ENCODE results near the gene NINL. TPM values are rescaled to one million over a fixed set of nuclear protein-coding genes. Genes with fewer than 3 reads are reported as not detected.

Gene NINL
- total RNA-seq, 1 donor from 2014 or later = 47.0 TPM

GRCh38 chr20:25491446-25492038 is 93.8 kb downstream of the NINL start:
- Mint-ChIP-seq H3K27ac (no peak overlapping the region), H3K36me3 (peaks cover 4% of the 10 kb centered on the region), H3K4me1 (ENCODE audit: unreplicated experiment) (peaks cover under 1% of the 10 kb centered on the region), H3K9me3 (no peaks in the 10 kb centered on the region), H3K27me3 (no peaks in the 10 kb centered on the region), H3K4me3 (no peak overlapping the region)
- DNase-seq (ENCODE audit: extremely low spot score, unreplicated experiment) = no peak
- no peak for TF ChIP-seq CTCF (conservative IDR thresholded peaks at IDR 0.05)

- Mint-ChIP-seq H3K4me1 (ENCODE audit: unreplicated experiment) (peaks cover 5% of the 10 kb centered on the region), H3K36me3 (peaks cover 3% of the 10 kb centered on the region), H3K9me3 (no peaks in the 10 kb centered on the region), H3K4me3 (no peak overlapping the region), H3K27ac (no peak overlapping the region), H3K27me3 (no peaks in the 10 kb centered on the region)
- no peak for TF ChIP-seq CTCF (conservative IDR thresholded peaks at IDR 0.05)
- DNase-seq (ENCODE audit: extremely low spot score, unreplicated experiment) = no peak
Measured at GRCh38 chr20:25490656-25491445, 94.5 kb downstream of the NINL start.

- Mint-ChIP-seq H3K27me3 (no peaks in the 10 kb centered on the region), H3K36me3 (peaks cover 3% of the 10 kb centered on the region), H3K4me3 (no peak overlapping the region), H3K27ac (no peak overlapping the region), H3K4me1 (ENCODE audit: unreplicated experiment) (peaks cover 5% of the 10 kb centered on the region), H3K9me3 (no peaks in the 10 kb centered on the region)
- TF ChIP-seq CTCF (conservative IDR thresholded peaks at IDR 0.05) = no peak
- DNase-seq (ENCODE audit: extremely low spot score, unreplicated experiment) = no peak
Measured at GRCh38 chr20:25489221-25489871, 96.0 kb downstream of the NINL start.

GRCh38 chr20:25487975-25488374 is 97.4 kb downstream of the NINL start:
- Mint-ChIP-seq H3K9me3 (no peaks in the 10 kb centered on the region), H3K27ac (no peak overlapping the region)
- TF ChIP-seq CTCF (conservative IDR thresholded peaks at IDR 0.05) = no peak

GRCh38 chr20:25487306-25487705 is 98.0 kb downstream of the NINL start:
- H3K9me3 Mint-ChIP-seq = no peaks in the 10 kb centered on the region

More at GRCh38 chr20:25487975-25488374, 97.4 kb downstream of the NINL start:
- H3K27me3 Mint-ChIP-seq = no peaks in the 10 kb centered on the region
- H3K36me3 Mint-ChIP-seq = peaks cover 3% of the 10 kb centered on the region
- no peak overlapping the region for H3K4me3 Mint-ChIP-seq
- H3K4me1 Mint-ChIP-seq (ENCODE audit: unreplicated experiment) = peaks cover 5% of the 10 kb centered on the region
- DNase-seq (ENCODE audit: extremely low spot score, unreplicated experiment) = no peak

More at GRCh38 chr20:25487306-25487705, 98.0 kb downstream of the NINL start:
- H3K27ac Mint-ChIP-seq = no peak overlapping the region
- H3K36me3 Mint-ChIP-seq = peaks cover 3% of the 10 kb centered on the region
- H3K27me3 Mint-ChIP-seq = no peaks in the 10 kb centered on the region
- DNase-seq (ENCODE audit: extremely low spot score, unreplicated experiment) = no peak
- H3K4me1 Mint-ChIP-seq (ENCODE audit: unreplicated experiment) = peaks cover 5% of the 10 kb centered on the region
- H3K4me3 Mint-ChIP-seq = no peak overlapping the region
- no peak for TF ChIP-seq CTCF (conservative IDR thresholded peaks at IDR 0.05)
